WTC11 (cell line): ENCODE data around the gene KRT16. TPM values are rescaled to one million over a fixed set of nuclear protein-coding genes. Genes with fewer than 3 reads are reported as not detected.

Experiments used
- ATAC-seq: fragments of 200-7000 bp; cut with Tn5 transposase; 2 replicates; pipeline ENCODE4 v1.10.0; 2021; ENCODE audit warnings: mild to moderate bottlenecking, moderate library complexity
- CTCF ChIA-PET: fragments of 300-600 bp; sonication (Branson Sonifier 250); formaldehyde crosslinking; loops from one replicate; lab custom pipeline; 2021; ENCODE audit warnings: antibody characterized with exemption; lab: Charles Lee
- POLR2A ChIA-PET: fragments of 350-600 bp; sonication (Branson Sonifier 250); formaldehyde crosslinking; loops from one replicate; lab custom pipeline; 2021; ENCODE audit warnings: antibody characterized with exemption; lab: Charles Lee
- DNase-seq: peaks from one replicate; pipeline ENCODE4 v3.0.0; 2021; ENCODE audit warnings: low spot score
- H3K27ac Mint-ChIP-seq: 2 replicates; pipeline ENCODE4 v1.8.0; 2021; ENCODE audit warnings: mixed read lengths
- H3K27me3 Mint-ChIP-seq: 2 replicates; pipeline ENCODE4 v1.8.0; 2021; ENCODE audit warnings: low read depth, mild to moderate bottlenecking, moderate library complexity, mixed read lengths
- H3K36me3 Mint-ChIP-seq: 2 replicates; pipeline ENCODE4 v1.8.0; 2021; ENCODE audit warnings: mixed read lengths
- H3K4me1 Mint-ChIP-seq: 2 replicates; pipeline ENCODE4 v1.8.0; 2022; ENCODE audit warnings: mixed read lengths
- H3K4me3 Mint-ChIP-seq: 2 replicates; pipeline ENCODE4 v1.8.0; 2021; ENCODE audit warnings: mild to moderate bottlenecking, moderate library complexity, mixed read lengths
- H3K9me3 Mint-ChIP-seq: 2 replicates; pipeline ENCODE4 v1.8.0; 2021; ENCODE audit warnings: mixed read lengths
- FOXJ3 ChIP-seq: sonication (generic); formaldehyde crosslinking; IDR thresholded peaks from 2 replicates; pipeline ENCODE4 v1.9.0; 2021; ENCODE audit warnings: missing genetic modification reagents, mild to moderate bottlenecking, borderline replicate concordance
- FOXP4 ChIP-seq: sonication (generic); formaldehyde crosslinking; IDR thresholded peaks from 2 replicates; pipeline ENCODE4 v1.8.0; 2022; ENCODE audit warnings: mild to moderate bottlenecking, missing genetic modification reagents
- GTF2I ChIP-seq: fragments of 250-450 bp; sonication (Bioruptor Pico); conservative IDR thresholded peaks from 2 replicates; pipeline ENCODE4 v1.4.0; 2021; ENCODE audit warnings: mild to moderate bottlenecking
- HMGA2 ChIP-seq: fragments of 250-450 bp; sonication (Bioruptor Pico); IDR thresholded peaks from 2 replicates; pipeline ENCODE4 v1.4.0; 2021; ENCODE audit warnings: mild to moderate bottlenecking, moderate library complexity
- JUN ChIP-seq: sonication (generic); formaldehyde crosslinking; IDR thresholded peaks from 2 replicates; pipeline ENCODE4 v1.8.0; 2023; ENCODE audit warnings: mild to moderate bottlenecking, missing genetic modification reagents
- KAT7 ChIP-seq: sonication (generic); formaldehyde crosslinking; IDR thresholded peaks from 2 replicates; pipeline ENCODE4 v1.8.1; 2023; ENCODE audit warnings: missing genetic modification reagents, mild to moderate bottlenecking, borderline replicate concordance
- MLX ChIP-seq: sonication (generic); formaldehyde crosslinking; IDR thresholded peaks from 2 replicates; pipeline ENCODE4 v1.8.1; 2023; ENCODE audit warnings: mild to moderate bottlenecking, missing genetic modification reagents, moderate library complexity
- MYBL2 ChIP-seq: sonication (generic); formaldehyde crosslinking; IDR thresholded peaks from 2 replicates; pipeline ENCODE4 v1.8.1; 2023; ENCODE audit warnings: mild to moderate bottlenecking, moderate library complexity, missing genetic modification reagents
- NR2C2 ChIP-seq: sonication (generic); formaldehyde crosslinking; IDR thresholded peaks from 2 replicates; pipeline ENCODE4 v1.8.0; 2022; ENCODE audit warnings: mild to moderate bottlenecking, missing genetic modification reagents
- PRDM15 ChIP-seq: sonication (generic); formaldehyde crosslinking; IDR thresholded peaks from 2 replicates; pipeline ENCODE4 v1.8.0; 2022; ENCODE audit warnings: missing genetic modification reagents
- SP1 ChIP-seq: sonication (generic); formaldehyde crosslinking; conservative IDR thresholded peaks from 2 replicates; pipeline ENCODE4 v1.8.1; 2022; ENCODE audit warnings: missing genetic modification reagents
- ZNF232 ChIP-seq: sonication (generic); formaldehyde crosslinking; IDR thresholded peaks from 2 replicates; pipeline ENCODE4 v1.8.0; 2022; ENCODE audit warnings: mild to moderate bottlenecking, missing genetic modification reagents
- ZNF263 ChIP-seq: sonication (generic); formaldehyde crosslinking; IDR thresholded peaks from 2 replicates; pipeline ENCODE4 v1.8.1; 2022; ENCODE audit warnings: low read depth, mild to moderate bottlenecking, moderate library complexity, missing genetic modification reagents
- ZNF671 ChIP-seq: fragments of 250-450 bp; sonication (Bioruptor Pico); IDR thresholded peaks from 2 replicates; pipeline ENCODE4 v1.8.0; 2021; ENCODE audit warnings: mild to moderate bottlenecking
- total RNA-seq: library from RNA; stranded (reverse); gene quantifications from 3 replicates; pipeline ENCODE4 v1.2.3, GENCODE V29; 2021
- TF ChIP-seq, protein P1 (sequence below): sonication (generic); formaldehyde crosslinking; IDR thresholded peaks from 2 replicates; pipeline ENCODE4 v1.8.1; 2023; ENCODE audit warnings: mild to moderate bottlenecking, missing genetic modification reagents
- TF ChIP-seq, protein P2 (sequence below): fragments of 250-450 bp; sonication (Bioruptor Pico); IDR thresholded peaks from 2 replicates; pipeline ENCODE4 v1.9.0; 2021; ENCODE audit warnings: moderate library complexity, mild to moderate bottlenecking, inconsistent platforms, borderline replicate concordance
- TF ChIP-seq, protein P3 (sequence below): sonication (generic); formaldehyde crosslinking; IDR thresholded peaks from 2 replicates; pipeline ENCODE4 v1.8.1; 2023; ENCODE audit warnings: mild to moderate bottlenecking, missing genetic modification reagents
- TF ChIP-seq, protein P4 (sequence below): sonication (generic); formaldehyde crosslinking; conservative IDR thresholded peaks from 2 replicates; pipeline ENCODE4 v1.8.1; 2023; ENCODE audit warnings: mild to moderate bottlenecking, low read depth, missing genetic modification reagents, moderate library complexity
- TF ChIP-seq, protein P5 (sequence below): fragments of 200-600 bp; IDR thresholded peaks from 2 replicates; pipeline ENCODE4 v1.8.0; 2022; ENCODE audit warnings: antibody characterized with exemption

Gene KRT16
- total RNA-seq, 1 experiment from 2014 or later = not detected

DNA sequence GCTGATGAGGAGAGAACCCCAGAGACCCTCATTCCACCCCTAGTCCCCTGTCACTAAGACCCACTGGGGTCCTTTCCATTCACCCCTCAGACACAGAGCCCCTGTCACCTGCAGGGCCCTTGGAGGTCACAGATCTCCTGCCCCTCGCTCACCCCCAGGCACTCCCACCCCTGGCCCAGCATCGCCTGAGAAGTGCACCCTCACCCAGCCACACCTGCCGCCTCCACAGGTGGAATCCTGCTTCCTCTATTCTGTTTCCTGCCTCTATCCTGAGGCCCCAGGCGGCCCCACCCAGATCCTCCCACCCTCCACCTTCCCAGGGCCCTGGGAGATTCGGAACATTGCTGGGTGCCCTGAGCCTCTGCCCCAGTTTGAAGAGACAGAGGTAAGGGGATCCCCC, 25.6 kb upstream of the KRT16 start:
- Mint-ChIP-seq H3K27me3 (no peaks in the 10 kb centered on the region), H3K9me3 (no peaks in the 10 kb centered on the region), H3K4me3 (no peak overlapping the region), H3K27ac (no peak overlapping the region), H3K4me1 (peaks cover 10% of the 10 kb centered on the region), H3K36me3 (no peaks in the 10 kb centered on the region)
- no peak for DNase-seq
- ATAC-seq = no peak
- POLR2A ChIA-PET = no interaction called here
- CTCF ChIA-PET = interaction anchor here (0.6 to 3.8 kb wide), 2 partner anchors 10 to 80 kb away, joined by 3 to 36 read pairs; no protein-coding TSS in a partner anchor
- TF ChIP-seq FOXJ3 (CRISPR knock-in tag) (no peak), KAT7 (no peak), ZNF671 (no peak), MYBL2 (CRISPR knock-in tag) (no peak), ZNF263 (CRISPR knock-in tag) (no peak), FOXP4 (CRISPR knock-in tag) (no peak), PRDM15 (CRISPR knock-in tag) (no peak), JUN (CRISPR knock-in tag) (no peak), SP1 (CRISPR knock-in tag) (no peak), GTF2I (CRISPR knock-in tag) (no peak), MLX (CRISPR knock-in tag) (no peak), HMGA2 (CRISPR knock-in tag) (no peak), NR2C2 (CRISPR knock-in tag) (no peak), ZNF232 (CRISPR knock-in tag) (no peak)
- TF ChIP-seq, protein P1, sequence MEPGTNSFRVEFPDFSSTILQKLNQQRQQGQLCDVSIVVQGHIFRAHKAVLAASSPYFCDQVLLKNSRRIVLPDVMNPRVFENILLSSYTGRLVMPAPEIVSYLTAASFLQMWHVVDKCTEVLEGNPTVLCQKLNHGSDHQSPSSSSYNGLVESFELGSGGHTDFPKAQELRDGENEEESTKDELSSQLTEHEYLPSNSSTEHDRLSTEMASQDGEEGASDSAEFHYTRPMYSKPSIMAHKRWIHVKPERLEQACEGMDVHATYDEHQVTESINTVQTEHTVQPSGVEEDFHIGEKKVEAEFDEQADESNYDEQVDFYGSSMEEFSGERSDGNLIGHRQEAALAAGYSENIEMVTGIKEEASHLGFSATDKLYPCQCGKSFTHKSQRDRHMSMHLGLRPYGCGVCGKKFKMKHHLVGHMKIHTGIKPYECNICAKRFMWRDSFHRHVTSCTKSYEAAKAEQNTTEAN (CRISPR knock-in tag) = no peak
- TF ChIP-seq, protein P2, sequence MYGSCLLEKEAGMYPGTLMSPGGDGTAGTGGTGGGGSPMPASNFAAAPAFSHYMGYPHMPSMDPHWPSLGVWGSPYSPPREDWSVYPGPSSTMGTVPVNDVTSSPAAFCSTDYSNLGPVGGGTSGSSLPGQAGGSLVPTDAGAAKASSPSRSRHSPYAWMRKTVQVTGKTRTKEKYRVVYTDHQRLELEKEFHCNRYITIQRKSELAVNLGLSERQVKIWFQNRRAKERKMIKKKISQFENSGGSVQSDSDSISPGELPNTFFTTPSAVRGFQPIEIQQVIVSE (CRISPR knock-in tag) = no peak
- TF ChIP-seq, protein P3, sequence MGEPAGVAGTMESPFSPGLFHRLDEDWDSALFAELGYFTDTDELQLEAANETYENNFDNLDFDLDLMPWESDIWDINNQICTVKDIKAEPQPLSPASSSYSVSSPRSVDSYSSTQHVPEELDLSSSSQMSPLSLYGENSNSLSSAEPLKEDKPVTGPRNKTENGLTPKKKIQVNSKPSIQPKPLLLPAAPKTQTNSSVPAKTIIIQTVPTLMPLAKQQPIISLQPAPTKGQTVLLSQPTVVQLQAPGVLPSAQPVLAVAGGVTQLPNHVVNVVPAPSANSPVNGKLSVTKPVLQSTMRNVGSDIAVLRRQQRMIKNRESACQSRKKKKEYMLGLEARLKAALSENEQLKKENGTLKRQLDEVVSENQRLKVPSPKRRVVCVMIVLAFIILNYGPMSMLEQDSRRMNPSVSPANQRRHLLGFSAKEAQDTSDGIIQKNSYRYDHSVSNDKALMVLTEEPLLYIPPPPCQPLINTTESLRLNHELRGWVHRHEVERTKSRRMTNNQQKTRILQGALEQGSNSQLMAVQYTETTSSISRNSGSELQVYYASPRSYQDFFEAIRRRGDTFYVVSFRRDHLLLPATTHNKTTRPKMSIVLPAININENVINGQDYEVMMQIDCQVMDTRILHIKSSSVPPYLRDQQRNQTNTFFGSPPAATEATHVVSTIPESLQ (CRISPR knock-in tag) = no peak
- TF ChIP-seq, protein P4, sequence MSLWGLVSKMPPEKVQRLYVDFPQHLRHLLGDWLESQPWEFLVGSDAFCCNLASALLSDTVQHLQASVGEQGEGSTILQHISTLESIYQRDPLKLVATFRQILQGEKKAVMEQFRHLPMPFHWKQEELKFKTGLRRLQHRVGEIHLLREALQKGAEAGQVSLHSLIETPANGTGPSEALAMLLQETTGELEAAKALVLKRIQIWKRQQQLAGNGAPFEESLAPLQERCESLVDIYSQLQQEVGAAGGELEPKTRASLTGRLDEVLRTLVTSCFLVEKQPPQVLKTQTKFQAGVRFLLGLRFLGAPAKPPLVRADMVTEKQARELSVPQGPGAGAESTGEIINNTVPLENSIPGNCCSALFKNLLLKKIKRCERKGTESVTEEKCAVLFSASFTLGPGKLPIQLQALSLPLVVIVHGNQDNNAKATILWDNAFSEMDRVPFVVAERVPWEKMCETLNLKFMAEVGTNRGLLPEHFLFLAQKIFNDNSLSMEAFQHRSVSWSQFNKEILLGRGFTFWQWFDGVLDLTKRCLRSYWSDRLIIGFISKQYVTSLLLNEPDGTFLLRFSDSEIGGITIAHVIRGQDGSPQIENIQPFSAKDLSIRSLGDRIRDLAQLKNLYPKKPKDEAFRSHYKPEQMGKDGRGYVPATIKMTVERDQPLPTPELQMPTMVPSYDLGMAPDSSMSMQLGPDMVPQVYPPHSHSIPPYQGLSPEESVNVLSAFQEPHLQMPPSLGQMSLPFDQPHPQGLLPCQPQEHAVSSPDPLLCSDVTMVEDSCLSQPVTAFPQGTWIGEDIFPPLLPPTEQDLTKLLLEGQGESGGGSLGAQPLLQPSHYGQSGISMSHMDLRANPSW (CRISPR knock-in tag) = no peak
- TF ChIP-seq, protein P5, sequence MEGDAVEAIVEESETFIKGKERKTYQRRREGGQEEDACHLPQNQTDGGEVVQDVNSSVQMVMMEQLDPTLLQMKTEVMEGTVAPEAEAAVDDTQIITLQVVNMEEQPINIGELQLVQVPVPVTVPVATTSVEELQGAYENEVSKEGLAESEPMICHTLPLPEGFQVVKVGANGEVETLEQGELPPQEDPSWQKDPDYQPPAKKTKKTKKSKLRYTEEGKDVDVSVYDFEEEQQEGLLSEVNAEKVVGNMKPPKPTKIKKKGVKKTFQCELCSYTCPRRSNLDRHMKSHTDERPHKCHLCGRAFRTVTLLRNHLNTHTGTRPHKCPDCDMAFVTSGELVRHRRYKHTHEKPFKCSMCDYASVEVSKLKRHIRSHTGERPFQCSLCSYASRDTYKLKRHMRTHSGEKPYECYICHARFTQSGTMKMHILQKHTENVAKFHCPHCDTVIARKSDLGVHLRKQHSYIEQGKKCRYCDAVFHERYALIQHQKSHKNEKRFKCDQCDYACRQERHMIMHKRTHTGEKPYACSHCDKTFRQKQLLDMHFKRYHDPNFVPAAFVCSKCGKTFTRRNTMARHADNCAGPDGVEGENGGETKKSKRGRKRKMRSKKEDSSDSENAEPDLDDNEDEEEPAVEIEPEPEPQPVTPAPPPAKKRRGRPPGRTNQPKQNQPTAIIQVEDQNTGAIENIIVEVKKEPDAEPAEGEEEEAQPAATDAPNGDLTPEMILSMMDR = no peak
